ENCODE results near the gene SEMA6A.

DNA sequence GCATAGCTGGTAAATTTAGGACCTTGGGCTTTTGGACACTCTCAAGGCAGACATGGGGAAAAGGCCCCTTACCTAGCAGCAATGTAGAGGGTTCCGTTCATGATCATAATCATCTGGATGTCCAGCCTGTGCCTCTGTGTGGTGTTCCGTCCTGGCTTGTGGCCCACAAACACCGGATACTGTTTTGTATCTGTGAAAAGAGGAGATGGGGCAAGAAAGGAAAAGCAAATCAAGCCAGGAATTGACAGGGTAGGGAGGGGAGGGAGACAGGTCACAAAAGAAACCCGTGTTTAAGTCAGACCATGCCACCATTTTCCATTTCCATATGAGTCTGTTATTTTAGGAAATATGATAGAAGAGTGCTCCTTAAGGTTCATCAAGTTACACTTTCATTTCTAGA is 72.5 kb downstream of the SEMA6A start:
- no peak for TF ChIP-seq EZH2 (IDR thresholded peaks at IDR 0.05; ENCODE audit: low read length)
- TF ChIP-seq, protein P1, sequence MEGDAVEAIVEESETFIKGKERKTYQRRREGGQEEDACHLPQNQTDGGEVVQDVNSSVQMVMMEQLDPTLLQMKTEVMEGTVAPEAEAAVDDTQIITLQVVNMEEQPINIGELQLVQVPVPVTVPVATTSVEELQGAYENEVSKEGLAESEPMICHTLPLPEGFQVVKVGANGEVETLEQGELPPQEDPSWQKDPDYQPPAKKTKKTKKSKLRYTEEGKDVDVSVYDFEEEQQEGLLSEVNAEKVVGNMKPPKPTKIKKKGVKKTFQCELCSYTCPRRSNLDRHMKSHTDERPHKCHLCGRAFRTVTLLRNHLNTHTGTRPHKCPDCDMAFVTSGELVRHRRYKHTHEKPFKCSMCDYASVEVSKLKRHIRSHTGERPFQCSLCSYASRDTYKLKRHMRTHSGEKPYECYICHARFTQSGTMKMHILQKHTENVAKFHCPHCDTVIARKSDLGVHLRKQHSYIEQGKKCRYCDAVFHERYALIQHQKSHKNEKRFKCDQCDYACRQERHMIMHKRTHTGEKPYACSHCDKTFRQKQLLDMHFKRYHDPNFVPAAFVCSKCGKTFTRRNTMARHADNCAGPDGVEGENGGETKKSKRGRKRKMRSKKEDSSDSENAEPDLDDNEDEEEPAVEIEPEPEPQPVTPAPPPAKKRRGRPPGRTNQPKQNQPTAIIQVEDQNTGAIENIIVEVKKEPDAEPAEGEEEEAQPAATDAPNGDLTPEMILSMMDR (optimal IDR thresholded peaks at IDR 0.05 in 1 of 3, IDR thresholded peaks at IDR 0.05 in 1 of 3, conservative IDR thresholded peaks at IDR 0.05 in 1 of 3; ENCODE audit: extremely low read depth in 1 of 3, insufficient read depth in 2 of 3, low read length in 3 of 3): no peak
